ENCODE measurements around the gene DGKQ. TPM values are rescaled to one million over a fixed set of nuclear protein-coding genes. Genes with fewer than 3 reads are reported as not detected.

Gene DGKQ
- total and polyA plus RNA-seq, 2 experiments from 2014 or later, result 4.0 to 22.4 TPM

GRCh38 chr4:986428-986878, 13.1 kb upstream of the DGKQ start:
- Mint-ChIP-seq H3K27me3 (ENCODE audit: insufficient read depth, low read depth, poor library complexity) (peaks cover 34% of the 10 kb centered on the region), H3K9me3 (no peaks in the 10 kb centered on the region), H3K4me3 (peak overlapping the region; percentile 85), H3K36me3 (ENCODE audit: low read depth) (no peaks in the 10 kb centered on the region), H3K4me1 (peaks cover 2% of the 10 kb centered on the region; the same call in 1 of the 3 replicates), H3K27ac (no peak overlapping the region)
- Histone ChIP-seq H3K79me2 (replicated peaks; ENCODE audit: insufficient read depth) (no peaks in the 10 kb centered on the region), H3K36me3 (ENCODE audit: insufficient read depth) (no peaks in the 10 kb centered on the region), H3K27me3 (ENCODE audit: insufficient read depth) (peaks cover 17% of the 10 kb centered on the region), H4K20me1 (replicated peaks; ENCODE audit: insufficient read depth) (no peaks in the 10 kb centered on the region), H3K4me2 (peak overlapping the region; percentile 94), H2AFZ (peak overlapping the region; percentile 96), H3K4me3 (peak overlapping the region; percentile 70), H3K4me1 (ENCODE audit: insufficient read depth) (peaks cover 16% of the 10 kb centered on the region), H3F3A (replicated peaks; ENCODE audit: low read depth) (peaks cover 9% of the 10 kb centered on the region; the same call in 1 of the 2 replicates), H3K27ac (ENCODE audit: low read depth) (no peak overlapping the region), H3K9me2 (ENCODE audit: insufficient read depth) (no peaks in the 10 kb centered on the region)
- DNase-seq (ENCODE audit: low spot score) (no peak), ATAC-seq (peak; percentile 20)
- TF ChIP-seq EZH2phosphoT487 (IDR thresholded peaks at IDR 0.05; ENCODE audit: unreplicated experiment), result no peak
- TF ChIP-seq REST (IDR thresholded peaks at IDR 0.05; ENCODE audit: unreplicated experiment), result no peak
- no peak for TF ChIP-seq EZH2 (IDR thresholded peaks at IDR 0.05; ENCODE audit: low read depth, unreplicated experiment)
- no peak; the same call in 1 of the 2 replicates for TF ChIP-seq POLR2AphosphoS5 (IDR thresholded peaks at IDR 0.05; ENCODE audit: low read depth)
- no peak for TF ChIP-seq ZNF331 (CRISPR knock-in tag; IDR thresholded peaks at IDR 0.05; ENCODE audit: low read depth)
- TF ChIP-seq ZNF462 (CRISPR knock-in tag; IDR thresholded peaks at IDR 0.05), result no peak
- TF ChIP-seq STAT1 (IDR thresholded peaks at IDR 0.05; ENCODE audit: unreplicated experiment), result no peak
- TF ChIP-seq CTCF (conservative IDR thresholded peaks at IDR 0.05; ENCODE audit: low read depth in 2 of 2), result no peak
- TF ChIP-seq CREB1 (CRISPR knock-in tag; IDR thresholded peaks at IDR 0.05; ENCODE audit: low read depth), result no peak
- no peak for TF ChIP-seq JUNB (IDR thresholded peaks at IDR 0.05; ENCODE audit: unreplicated experiment)
- TF ChIP-seq ZNF114 (CRISPR knock-in tag; IDR thresholded peaks at IDR 0.05), result no peak
- TF ChIP-seq ETS1 (IDR thresholded peaks at IDR 0.05), result no peak

All from GM23338 (cell line).